ENCODE results near the gene BANF2.
A peak's percentile ranks its signal among the peaks of the same experiment; 100 is the strongest.

The BANF2 gene

DNA sequence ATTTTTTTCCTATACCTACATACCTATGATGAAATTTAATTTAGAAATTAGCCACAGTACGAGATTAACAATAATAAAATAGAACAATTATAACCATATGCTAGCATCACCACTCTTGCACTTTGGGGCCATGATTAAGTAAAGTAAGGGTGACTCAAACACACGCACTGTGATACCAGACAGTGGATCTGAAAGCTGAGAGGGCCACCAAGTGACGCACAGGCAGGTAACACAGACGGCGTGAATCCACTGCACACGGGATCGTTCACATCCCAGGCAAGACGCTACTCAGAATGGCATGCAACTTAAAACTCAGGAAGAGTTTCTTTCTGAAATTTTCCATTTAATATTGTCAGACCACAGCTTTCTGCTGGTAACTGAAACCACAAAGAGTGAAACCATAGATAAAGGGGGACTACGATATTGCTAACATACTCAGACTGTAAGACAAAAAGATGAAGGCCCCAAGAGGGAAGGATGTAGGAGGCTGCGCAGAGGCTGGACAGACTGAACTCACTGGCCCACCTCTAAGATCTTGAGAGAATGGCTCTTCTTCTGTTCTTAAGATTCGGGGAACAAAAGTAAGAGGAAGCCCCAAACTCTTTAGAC lies 35.6 kb upstream of the BANF2 start:
- DNase-seq, result no peak

DNA sequence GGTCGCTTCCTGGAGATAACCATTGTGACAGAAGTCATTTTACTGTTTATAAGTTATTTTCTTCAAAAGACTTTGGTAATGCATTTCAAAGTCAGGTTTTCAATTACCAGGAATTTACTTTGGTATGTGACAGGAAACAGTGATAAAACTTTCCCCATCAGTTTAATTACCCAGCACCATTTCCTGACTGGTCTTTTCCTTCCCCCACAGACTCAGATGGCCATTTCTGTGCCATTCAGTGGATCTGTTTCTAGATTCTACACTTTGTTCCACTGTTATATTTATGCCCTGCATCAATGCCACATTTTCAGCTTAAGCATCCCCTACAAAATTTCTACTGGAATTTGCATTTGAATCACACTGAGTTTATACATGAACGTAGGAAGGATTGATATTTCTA lies 34.0 kb upstream of the BANF2 start:
- no peak for DNase-seq

DNA sequence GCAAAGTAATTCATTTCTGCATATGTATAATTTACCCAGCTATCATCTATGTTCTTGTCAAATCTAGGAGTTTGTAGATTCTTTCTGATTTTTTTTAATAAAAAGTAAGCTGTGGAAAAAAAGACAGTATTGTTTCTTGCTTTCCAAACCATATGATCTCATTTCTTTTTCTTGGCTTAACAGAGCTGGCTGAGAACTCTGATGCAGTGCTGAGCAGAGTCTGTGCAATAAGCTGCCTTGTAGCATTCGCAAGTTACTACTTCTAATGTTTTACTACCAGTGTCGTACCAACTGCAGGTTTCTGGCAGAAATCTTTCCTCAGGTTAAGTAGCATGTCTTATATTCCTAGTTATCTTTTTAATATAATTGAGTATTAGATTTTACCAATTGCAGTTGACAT lies 33.3 kb upstream of the BANF2 start:
- no peak for DNase-seq

DNA sequence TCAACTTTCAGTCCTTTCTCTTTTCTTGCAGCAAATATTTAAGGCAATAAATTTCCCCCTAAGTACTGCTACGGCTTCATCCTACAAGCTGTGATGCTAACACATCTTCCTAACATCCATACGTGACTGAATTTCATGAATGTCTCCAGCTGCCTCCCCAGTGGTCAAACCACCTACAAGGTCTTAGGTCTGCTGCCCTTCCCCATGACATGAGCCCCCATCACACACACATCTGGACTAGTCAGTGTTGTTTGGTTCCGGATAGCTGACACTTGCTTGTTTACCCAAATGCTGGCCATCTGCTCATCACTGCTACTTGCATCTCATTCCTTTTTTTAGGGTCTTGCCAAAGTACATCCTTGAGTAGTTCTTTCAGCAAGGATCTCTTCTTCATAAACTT lies 32.3 kb upstream of the BANF2 start:
- no peak for DNase-seq

DNA sequence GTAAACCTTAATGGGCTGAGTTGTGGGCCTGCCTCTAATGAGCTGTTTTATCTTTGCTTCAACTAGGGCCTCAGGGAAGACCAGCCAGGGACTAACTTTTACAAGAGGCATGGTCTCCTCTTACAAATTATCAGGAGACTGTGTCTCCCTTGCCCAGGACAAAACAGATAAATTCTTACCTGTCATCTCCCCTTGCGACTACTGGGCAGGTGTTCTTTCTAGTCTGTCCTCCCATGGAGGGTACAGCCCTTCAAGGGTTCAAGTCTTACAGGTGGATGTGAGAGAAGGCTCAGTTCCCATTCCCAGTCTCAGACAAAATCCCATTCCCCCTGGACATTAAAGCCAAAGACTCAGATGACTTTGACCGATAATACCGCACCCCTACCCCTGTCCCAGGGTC lies 31.3 kb upstream of the BANF2 start:
- no peak for DNase-seq

DNA sequence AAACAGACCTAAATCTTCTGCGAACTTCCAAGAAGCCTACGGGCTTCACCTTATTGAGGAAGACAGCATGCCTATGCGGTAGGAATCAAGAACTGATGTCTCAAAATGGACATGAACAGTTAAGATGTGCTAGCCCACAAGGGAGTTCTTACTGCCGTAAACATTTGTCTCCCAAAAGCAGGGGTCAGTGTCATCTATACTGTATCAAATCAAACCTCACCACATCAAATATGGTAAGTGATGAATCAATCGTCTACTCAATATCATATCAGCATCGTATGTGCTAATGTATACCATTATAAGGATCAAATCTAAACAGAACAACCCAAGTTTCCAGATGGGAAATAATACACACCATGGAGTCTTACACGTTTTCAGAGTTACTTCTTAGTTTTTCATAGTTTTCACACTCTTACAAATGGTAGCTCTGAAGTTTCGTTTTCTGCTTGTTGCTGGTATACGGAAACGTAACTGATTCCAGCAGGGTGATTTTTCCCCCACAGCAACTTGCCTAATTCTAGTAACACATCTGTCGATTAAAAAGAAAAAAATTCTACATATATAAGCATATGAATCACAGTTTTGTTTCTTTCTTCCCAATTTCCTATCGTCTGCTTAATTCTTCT lies 30.3 kb upstream of the BANF2 start:
- DNase-seq, result no peak

DNA sequence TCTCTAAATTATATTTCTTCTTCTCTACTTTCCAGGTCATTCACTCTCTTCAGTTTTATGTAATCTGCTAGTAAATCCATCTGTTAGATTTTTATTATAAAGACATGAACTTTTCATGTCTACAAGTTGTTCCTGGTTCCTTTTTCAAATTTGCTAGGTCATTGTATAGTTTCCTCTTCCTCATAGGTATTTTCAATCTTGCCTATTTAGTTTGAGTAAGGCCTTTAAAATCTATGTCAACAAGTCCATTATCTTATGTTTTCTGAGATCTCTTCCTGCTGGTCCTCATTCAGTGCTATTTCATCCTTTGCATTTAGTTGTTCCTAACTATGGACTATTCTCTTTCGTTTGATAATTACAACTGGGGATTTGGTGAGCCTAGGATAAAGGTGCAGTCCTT lies 28.8 kb upstream of the BANF2 start:
- DNase-seq, result no peak

DNA sequence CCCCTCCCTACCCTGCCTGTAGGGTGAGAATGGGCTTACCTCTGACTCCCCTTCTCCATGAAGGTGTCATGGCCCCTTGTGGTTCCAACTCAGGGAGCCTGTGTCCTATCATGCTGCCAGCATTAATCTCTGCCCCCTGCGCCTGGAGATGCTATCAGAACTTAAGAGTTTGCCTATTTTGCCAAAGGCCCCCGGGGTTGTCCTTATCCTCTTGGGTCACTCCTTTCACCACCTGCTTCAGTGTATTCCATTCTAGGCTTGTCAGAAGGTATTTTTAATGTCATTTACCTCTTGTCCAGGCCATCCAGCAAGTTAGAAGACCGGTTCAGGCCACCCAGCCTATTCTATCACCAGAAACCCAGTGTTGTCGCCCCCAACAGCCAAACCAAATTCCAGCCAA lies 28.2 kb upstream of the BANF2 start:
- DNase-seq, result no peak

DNA sequence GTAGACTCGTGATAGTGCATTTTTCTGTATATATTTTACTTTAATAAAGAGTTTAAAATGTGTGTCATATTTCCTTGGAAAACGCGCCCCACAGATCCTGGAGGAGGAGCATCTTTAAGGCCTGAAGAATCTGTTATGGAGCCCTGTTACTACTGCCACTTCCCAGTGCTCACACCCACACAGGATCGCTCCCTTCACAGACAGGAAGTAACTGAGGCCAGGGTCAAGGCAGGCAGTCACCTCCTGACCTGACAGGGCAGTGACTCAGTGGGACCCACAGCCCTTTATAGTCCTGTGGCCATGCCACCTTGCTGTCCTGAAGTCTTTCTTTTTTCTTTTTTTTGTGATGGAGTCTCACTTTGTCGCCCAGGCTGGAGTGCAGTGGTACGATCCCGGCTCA lies 26.7 kb upstream of the BANF2 start:
- DNase-seq, result no peak

DNA sequence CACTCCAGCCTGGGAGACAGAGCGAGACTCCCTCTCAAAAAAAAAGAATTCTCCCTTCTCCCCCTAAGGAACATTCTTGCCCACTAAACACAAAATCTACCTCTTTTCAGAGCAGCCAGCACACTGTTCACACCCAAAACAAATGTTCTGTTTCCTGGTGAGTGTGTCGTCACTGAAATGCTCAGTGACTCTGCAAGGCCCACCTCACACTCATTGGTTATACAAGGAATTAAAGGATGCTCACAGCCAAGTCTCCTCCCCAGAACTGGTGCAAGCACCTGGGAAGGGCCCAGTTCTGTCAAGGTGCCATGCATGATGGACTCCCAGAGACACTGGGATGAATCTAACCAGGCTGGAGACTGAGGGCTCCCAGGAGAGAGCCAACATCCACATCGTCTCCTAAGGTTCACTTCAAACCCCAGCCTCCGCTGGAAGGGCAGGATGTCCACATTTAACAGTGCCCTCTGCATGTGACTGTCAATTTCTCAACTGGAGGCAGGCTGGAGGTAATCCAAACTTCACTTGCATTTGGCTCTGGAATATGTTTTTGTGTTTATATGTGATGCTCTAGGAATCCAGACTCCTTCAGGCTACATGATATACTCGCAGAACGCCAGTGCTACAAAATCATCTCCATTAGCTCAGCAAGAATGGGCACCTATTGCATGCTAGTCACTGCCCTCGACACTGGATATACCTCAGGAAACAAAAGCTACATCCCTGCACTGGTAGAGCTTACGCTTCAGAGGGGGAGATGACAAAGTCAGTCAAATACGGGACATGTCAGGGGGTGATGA lies 24.8 kb upstream of the BANF2 start:
- no peak for DNase-seq

DNA sequence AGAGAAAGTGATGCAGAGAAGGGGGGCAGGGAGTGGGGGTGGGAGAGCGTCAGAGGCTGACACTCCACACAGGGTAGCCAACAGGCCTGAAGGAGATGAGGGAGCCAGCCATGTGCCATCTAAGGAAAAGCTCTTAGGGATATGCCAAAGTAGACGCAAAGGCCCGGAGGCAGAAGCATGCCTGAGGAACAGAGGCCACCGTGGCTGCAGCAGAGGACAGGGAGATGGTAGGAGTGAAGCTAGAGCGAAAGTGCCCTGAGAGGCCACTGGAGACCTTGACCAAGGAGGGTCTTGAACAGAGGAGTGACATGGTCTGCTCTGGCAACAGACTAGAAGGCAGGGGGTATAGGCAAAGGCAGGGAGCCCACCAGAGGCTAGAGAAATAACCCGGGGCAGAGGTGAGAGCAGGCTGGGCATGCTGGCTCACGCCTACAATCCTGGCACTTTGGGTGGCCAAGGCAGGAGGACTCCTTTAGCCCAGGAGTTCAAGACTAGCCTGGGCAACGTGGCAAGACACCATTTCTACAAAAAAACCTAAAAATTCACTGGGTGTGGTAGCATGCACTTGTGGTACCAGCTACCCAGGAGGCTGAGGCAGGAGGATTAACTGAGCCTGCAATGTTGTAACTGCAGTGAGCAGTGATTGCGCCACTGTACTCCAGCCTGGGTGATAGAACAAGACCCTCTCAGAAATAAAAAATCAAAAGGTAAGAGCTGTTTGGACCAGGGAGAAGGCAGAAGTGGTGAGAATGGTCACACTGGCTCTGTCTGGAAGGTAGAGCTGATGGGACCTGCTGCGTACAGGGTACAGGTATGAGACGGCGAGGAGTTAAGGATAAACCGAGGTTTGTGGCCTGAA lies 24.0 kb upstream of the BANF2 start:
- DNase-seq, result no peak

DNA sequence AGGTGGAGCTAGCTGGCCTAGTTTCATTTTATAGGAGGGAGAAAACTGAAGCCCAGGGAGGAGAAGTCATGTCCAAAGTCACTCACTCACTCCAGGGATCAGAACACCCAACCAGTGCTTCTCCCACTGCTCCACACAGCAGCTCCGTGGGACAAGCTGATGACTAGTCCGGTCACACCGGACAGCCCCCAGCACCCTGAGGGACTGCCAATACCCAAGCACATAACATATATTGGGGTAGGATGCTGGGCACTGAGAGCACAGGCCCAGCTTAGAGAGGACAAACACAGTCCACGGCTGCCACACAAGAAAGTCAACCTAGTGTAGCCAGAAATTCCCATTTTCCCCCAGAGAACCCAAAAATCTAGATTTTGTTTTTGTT lies 23.4 kb upstream of the BANF2 start:
- no peak for DNase-seq

DNA sequence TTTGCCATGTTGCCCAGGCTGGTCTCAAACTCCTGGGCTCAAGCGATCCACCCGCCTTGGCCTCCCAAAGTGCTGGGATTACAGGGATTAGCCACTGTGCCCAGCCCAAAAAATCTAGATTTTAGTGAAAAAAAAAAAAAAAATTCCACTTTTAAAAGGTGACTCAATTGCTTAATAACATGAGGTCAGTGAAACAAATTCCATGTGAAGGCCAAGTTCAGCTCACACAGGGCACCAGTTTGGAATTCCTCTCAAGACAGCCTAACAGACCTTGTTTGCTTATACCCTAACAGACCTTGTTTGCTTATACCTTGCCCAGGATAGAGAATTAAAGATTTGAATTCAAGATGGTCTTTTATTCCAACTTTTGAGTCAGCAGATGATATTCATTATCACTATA lies 22.8 kb upstream of the BANF2 start:
- no peak for DNase-seq

DNA sequence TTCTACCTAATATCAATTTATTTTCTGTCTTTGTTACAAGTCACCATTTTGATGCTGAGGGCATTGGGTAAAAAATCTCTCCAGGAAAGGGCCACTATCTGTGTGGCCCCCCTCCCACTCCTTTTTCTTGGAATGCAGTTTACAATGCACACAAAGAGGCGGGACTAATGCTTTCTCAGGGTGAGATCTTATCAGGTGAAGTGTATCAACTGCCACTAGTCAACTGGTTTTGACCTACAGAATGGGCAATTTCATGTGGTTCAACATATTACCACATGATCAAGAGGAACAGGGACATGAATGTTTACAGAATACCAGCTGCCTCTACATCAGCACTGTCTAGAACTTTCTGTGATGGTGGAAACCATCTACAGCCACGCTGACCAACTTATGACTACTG lies 21.5 kb upstream of the BANF2 start:
- DNase-seq, result no peak

DNA sequence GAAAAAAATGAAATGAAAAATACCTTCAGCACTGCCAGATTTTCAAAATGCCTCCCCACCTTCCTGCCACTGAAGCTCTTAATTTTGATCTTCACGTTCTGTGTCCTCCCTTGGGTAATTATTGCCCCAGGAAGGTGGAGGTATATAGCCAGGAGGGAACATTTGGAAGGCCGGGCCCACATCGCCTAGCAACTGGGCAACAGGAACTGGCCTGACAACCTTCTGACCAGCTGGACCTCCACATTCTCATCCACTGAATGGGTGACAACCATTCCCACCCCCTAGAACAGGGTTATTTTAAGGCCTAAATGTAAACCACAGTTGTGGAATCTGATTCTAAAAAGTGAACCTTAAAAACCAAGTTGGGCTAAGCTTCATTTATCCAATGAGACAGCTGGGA lies 20.9 kb upstream of the BANF2 start:
- no peak for DNase-seq

DNA sequence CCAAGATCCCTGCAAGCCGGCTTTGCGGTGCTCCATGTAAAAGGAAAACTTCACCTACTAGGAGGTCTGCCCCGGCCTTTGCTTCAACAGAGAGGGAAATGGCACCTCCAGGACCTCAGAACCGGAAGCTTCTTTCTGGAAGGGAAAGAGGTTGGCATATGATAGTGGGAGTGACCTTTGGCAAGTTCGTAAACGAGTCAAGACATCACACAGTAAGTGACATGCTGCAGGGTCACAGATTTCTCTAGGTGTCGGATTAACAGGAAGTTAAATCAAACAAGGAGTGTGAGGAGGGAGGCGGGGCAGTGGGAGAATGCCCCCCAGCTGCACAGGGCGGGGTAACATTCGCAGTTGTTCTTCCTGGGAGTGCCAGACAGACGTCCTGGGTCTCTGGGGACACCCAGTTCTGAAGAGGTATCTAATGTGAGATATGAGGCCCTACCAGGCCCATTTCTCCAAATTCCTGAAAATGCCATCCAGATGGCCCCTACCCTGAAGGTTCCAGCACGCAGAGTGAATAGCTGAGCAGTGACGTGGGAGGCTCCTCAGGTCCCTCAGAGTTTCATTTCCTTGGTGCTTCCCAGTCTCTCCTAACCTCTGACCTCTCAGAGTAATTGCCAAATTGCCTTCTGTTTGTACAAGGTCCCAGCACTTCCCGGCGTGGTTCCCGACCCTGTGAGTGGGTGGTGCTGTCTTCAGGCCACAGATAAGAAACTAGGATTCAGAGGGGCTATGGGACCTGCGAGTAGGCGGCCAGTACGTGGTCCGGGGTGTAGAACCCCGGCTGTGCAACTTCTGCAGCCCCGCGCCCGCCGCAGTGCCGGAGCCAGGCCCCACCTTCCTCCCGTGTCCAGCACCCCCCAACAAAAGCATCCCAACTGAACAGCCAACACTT lies 19.6 kb upstream of the BANF2 start:
- no peak for DNase-seq

DNA sequence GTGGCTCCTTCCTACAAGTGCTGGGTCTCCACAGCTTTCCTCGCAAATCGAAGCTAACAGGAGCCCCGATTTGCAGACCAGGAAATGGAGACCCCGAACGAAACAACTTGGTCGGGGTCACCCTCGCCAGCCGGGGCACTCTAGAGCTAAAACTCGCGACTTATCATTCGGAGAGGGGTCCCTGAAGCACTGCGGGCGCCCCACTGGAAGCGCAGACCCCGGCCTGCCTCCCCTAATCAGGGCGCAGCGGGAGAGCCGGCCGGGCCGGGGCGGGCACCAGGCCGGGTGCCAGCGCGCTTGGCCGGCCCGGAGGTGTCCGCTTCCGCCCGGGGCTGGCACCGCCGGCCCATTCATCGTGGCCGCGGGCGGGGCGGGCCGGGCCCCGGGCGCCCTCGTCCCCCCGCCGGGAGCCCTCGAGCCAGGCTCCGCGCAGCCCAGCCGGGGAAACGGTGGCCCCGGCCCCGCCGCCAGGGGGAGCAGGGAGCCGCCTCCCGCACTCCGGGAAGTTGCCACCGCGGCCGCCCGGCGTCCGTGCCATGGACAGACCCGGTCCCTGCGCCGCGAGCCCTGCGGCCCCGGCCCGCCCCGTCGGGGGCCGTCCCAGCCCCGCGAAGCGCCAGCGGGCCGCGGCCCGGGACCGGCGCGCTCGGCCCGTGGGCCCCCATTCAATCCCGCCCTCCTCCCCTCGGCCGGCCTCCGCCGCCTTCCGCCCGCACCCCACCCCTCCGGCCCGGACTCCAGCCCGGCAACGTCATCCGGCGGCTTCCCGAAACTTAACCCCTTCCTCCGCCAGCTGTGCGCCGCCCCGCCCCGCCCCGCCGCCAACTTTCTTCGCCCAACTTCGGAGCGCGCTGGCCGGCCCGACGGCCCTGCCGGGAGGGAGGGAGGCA lies 18.7 kb upstream of the BANF2 start:
- DNase-seq, result peak; percentile 53

DNA sequence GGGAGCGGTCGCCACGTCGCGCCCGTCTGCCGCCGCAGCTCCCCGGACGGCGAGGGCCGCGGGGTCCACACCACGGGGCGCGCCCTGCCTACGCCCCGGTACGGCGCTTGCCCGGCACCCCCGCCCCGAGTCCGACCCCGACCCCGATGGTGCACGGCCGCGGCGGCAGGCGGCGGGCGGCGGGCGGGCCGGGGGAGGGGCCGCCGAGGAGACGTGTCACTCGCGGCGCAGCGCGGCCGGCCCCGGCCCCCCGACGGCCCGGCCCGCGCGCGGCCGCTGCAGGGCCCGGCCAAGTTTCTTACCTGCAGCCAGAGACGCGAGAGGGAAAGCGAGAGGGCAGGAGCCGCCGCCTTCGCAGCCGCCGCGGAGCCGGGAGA lies 18.1 kb upstream of the BANF2 start:
- no peak for DNase-seq

DNA sequence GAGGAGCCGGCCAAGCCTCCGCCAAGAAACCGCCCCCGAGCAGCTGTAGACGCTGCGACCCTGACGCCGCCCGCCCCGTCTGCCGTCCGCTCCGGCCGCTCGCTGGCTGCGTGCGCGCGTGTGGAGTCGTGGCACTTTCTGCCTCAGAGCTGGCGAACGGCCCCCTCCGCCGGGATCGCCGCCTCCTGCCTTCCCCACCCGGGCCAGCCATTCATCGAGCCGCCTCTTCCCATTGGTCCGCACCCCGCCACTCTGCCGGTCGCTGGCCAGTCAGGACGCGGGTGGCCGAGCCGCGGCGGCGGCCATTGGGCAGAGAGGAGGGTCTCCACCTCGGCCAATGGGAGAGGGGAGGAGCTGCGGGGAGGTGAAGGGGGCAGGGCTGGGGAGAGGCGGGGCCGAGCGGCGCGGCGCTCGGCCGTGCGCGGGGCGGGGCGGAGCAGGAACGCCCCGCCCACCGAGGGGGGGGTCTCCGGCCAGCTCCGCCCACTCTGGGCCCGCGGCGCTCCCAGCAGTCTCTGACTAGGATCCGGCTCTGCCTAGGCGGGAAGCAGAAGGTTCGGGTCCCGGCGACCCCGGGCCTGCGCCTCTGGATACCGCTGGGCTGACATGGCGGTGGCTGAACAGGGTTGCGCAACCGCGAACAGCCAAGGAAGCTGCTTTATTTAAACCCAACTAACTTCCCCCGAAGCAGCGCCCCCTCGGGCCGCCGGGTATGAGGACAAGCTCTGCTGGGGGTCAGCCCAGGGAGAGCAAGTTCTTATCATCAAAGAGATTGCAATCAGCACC lies 17.5 kb upstream of the BANF2 start, which contains the start of gene RRBP1:
TSS of gene RRBP1 (minus strand) at position 140 of the 786 bp plus-strand sequence. CDS start 21,735 bp downstream, outside the sequence.
- DNase-seq, result peak; percentile 94

DNA sequence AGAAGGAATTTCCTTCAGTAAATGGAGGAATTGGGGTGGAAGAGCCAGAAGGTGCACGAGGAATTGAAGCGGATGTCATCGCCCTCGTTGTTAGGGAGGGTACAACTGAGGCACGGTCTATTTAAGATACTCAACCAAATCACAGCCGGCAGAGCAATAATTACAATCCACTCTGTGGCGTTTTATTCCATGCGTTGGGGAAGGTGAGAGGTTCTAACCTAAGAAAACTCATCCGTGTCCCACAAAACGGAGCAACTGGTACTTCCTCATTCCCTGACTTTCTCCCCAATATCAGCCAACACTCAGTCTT lies 16.9 kb upstream of the BANF2 start:
- no peak for DNase-seq

All from T1000 (cell line).